GM20000 (cell line): ENCODE measurements around the gene THPO.

Experiments used
- DNase-seq: peaks from one replicate; pipeline ENCODE4 v3.0.0; 2012; ENCODE audit warnings: low spot score
- TF ChIP-seq, protein P1 (sequence below): IDR thresholded peaks from 2 replicates; pipeline ENCODE4 v1.5.1; 2012; ENCODE audit warnings: mild to moderate bottlenecking, control low read depth; ENCODE audit errors: extremely low read depth, missing control alignments

The THPO gene

DNA sequence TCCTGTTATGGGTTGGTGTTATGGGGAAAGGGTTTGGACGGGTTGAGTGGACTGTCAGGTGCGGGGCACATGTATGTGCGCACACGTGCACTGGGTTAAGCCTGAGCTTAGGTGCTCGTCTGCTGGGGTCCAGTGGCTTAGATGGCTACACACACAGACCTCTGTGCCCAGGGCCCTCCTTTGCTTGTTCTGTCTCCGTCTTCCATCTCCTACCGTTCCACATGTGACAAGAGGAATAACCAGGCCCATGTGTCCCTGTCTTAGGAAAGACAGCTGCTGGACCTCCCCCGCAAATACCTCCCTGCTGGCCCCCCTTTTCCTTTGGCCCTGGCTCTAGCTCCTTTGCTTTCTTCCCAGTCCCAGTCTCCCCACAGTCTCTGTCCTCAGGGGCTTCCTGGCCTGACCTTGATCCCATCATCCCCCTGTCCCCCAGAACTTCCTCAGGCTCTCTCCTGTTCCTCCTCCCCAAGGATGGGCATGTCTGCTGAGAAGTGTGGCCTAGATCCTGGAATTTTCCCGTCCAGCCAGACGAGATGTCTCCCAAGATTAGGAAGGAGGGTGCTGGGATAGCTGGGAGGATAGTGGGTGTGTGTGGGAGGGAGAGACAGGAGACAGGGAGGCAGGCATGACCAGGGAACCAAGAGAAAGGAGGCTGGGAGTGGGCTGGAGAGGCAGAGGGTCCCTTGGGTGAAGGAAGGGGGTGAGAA is 797 bp upstream of the THPO start:
- DNase-seq, result no peak
- TF ChIP-seq, protein P1, sequence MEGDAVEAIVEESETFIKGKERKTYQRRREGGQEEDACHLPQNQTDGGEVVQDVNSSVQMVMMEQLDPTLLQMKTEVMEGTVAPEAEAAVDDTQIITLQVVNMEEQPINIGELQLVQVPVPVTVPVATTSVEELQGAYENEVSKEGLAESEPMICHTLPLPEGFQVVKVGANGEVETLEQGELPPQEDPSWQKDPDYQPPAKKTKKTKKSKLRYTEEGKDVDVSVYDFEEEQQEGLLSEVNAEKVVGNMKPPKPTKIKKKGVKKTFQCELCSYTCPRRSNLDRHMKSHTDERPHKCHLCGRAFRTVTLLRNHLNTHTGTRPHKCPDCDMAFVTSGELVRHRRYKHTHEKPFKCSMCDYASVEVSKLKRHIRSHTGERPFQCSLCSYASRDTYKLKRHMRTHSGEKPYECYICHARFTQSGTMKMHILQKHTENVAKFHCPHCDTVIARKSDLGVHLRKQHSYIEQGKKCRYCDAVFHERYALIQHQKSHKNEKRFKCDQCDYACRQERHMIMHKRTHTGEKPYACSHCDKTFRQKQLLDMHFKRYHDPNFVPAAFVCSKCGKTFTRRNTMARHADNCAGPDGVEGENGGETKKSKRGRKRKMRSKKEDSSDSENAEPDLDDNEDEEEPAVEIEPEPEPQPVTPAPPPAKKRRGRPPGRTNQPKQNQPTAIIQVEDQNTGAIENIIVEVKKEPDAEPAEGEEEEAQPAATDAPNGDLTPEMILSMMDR, result no peak

DNA sequence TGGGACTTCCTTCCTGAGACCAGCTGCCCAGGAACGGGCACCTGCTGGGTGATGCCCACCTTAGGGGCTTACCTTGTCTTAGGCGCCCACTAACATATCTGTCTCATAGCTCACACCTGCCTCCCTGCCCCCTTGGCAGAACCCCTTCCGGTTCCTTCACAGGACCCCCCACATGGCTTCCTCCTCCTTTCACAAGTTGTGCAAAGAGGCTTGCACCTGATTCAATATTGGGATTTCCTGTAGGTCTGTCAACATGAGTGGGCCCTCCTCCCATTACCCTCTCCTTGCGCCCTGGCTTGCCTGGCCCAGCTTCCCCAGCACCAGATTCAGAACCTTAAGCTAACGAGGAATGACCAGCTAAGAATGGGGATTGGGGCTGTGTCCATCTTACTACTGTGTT is 633 bp downstream of the THPO start:
- TF ChIP-seq, protein P1, result no peak
- no peak for DNase-seq

DNA sequence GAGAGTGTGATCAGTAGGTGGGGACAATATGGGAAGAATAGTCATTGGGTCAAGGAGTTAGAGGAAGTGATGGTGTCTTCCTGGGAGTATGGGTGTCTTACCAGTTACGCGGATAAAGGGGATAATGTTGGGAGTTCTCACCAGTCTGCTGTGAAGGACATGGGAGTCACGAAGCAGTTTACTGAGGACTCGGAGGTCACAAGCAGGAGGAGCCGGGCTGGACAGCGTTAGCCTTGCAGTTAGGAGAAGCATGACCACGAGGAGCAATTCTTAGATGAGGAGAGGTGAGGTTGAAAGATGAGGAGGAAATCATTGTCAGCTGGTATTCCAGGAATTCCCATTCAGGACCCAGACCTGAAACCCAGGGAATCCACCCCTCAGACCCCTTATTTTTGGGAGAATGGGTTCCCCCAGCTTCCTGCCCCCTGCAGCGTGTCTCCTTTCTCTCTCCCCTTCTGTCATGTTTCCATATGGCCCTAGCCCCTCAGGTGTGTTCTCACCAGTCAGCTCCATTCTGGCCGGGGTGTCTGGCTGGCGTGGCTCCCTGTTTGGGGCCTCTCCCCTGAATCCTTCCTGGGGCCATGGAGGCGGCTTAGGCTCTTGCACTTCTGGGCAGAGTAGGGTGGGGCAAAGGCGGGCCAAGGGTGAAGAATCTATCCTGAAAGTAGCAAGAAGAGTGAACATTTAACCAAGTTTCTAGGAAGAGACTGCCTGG is 2.1 kb downstream of the THPO start:
- TF ChIP-seq, protein P1, result no peak
- DNase-seq, result no peak

DNA sequence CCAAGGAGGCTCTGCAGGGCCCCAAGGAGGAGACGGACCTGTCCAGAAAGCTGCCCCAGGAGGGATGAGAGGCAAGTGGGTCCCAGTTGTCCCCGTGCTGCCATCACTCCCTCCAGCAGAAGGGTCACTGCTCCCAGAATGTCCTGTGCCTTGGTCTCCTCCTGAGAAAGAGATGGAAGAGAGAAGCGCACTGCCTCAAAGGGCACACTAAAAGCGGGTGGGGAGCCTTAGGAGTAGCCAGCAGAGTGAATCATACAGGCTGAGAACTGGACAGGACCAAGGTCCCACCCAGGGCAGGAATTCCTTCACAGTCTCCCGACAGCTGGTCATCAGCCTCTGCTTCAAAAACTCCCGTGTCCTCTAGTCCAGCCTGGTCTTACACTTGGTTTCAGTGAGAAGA is 4.6 kb downstream of the THPO start:
- DNase-seq, result no peak
- TF ChIP-seq, protein P1, result no peak

DNA sequence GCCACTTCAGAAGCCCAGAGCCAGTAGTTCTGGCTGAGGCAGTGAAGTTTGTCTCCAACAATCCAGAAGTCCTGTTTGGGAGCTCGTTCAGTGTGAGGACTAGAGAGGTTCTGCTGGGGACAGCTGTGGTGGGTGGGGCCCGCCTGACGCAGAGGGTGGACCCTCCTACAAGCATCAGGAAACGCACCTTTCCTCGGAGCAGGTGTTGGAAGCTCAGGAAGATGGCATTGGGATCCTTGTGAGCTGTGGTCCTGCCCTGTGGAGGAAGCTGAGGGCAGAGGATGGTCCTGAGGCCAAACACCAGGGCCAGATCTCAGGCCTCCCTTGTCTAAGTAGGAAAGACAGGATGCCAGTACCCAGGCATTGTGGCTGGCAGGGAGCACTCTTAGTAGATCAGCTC is 5.1 kb downstream of the THPO start:
- TF ChIP-seq, protein P1, result no peak
- no peak for DNase-seq

DNA sequence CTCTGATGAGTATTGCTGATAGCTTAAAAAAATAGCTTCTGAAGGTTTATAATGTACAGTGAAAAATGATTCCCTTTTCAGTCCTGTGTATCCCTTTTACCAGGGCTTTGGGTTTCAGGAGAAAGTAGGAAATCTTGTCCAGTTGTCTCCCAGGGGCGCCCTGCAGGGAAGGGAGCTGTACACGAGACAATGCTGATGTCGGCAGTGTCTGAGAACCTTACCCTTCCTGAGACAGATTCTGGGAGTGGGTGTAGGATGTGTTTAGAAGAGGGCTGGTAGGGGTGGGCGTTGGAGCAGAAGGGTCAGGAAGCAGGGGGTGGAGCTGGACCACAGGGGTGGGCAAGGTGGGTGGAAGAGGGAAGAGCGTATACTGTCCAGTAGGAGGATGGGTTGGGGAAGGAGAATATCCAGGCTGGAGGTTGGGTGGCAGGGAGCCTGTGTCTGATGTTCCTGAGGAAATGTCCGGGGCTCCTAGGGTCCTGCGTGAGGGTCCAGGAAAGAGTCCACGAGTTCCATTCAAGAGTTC is 5.6 kb downstream of the THPO start:
- TF ChIP-seq, protein P1, result no peak
- DNase-seq, result no peak

DNA sequence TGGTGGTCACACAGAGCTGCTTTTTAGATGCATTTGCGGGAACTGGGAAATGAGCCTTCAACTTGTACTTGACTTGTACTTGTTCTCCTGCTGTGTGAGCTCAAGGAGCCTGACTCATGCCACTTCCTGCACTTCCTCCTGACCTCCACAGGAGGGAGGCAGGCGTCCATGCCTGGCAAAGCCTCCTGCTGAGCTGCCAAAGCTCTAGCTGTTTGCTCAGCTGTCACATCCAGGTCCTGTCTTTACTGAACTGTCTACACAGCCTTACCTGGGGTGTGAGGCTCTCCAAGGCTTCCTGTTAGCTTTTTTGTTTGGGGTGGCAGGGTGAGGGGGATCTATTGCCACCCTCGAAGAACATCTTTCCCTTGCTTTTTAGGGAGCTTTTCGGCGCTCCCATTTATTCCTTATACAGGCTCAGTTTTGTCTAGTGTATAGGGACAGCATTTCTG is 6.4 kb downstream of the THPO start:
- TF ChIP-seq, protein P1, result peak; percentile 70

More for the DNA sequence above, 6.4 kb downstream of the THPO start:
- DNase-seq, result peak; percentile 80
